HepG2 (cell line): ENCODE results near the gene DQX1. TPM values are rescaled to one million over a fixed set of nuclear protein-coding genes. Genes with fewer than 3 reads are reported as not detected.

Source experiments
- AKAP8 ChIP-seq: sonication (generic); formaldehyde crosslinking; IDR thresholded peaks from 2 replicates; pipeline ENCODE4 v1.5.1; 2020; ENCODE audit warnings: mild to moderate bottlenecking, missing genetic modification reagents
- CEBPB ChIP-seq: IDR thresholded peaks from 2 replicates; pipeline ENCODE4 v1.6.1; 2011; ENCODE audit warnings: low read depth, low read length, improper control_type of control experiment, borderline replicate concordance
- GTF2F1 ChIP-seq: fragments of 150-350 bp; IDR thresholded peaks from 2 replicates; pipeline ENCODE4 v1.6.1; 2014; ENCODE audit warnings: low read length
- HNRNPLL ChIP-seq: fragments of 200-400 bp; formaldehyde crosslinking; IDR thresholded peaks from 2 replicates; pipeline ENCODE4 v1.6.1; 2017; ENCODE audit warnings: mild to moderate bottlenecking, low read depth, low read length; ENCODE audit not compliant: poor library complexity, severe bottlenecking
- HOXA3 ChIP-seq: sonication (generic); formaldehyde crosslinking; IDR thresholded peaks from 2 replicates; pipeline ENCODE4 v1.5.0; 2020; ENCODE audit warnings: missing genetic modification reagents
- KDM5B ChIP-seq: sonication (generic); formaldehyde crosslinking; IDR thresholded peaks from 2 replicates; pipeline ENCODE4 v1.4.0; 2020; ENCODE audit warnings: missing genetic modification reagents, mild to moderate bottlenecking, borderline replicate concordance
- NKX3-1 ChIP-seq: sonication (generic); formaldehyde crosslinking; IDR thresholded peaks from 2 replicates; pipeline ENCODE4 v1.5.0; 2020; ENCODE audit warnings: missing genetic modification reagents
- RBFOX2 ChIP-seq: fragments of 200-400 bp; formaldehyde crosslinking; IDR thresholded peaks from 2 replicates; pipeline ENCODE4 v1.6.1; 2017; ENCODE audit warnings: low read depth, mild to moderate bottlenecking, low read length
- ZBTB14 ChIP-seq: sonication (generic); formaldehyde crosslinking; IDR thresholded peaks from 2 replicates; pipeline ENCODE4 v1.4.0; 2020; ENCODE audit warnings: missing genetic modification reagents
- ZBTB21 ChIP-seq: sonication (generic); formaldehyde crosslinking; IDR thresholded peaks from 2 replicates; pipeline ENCODE4 v1.4.0; 2020; ENCODE audit warnings: missing genetic modification reagents
- ZBTB40 ChIP-seq, 2 experiments: fragments of 450-650 bp in 1 of 2; sonication (generic) in 1 of 2; formaldehyde crosslinking in 1 of 2; IDR thresholded peaks; 2 replicates each; pipeline versions ENCODE4 v1.6.1 to v1.8.0; 2016 to 2022; ENCODE audit warnings: antibody characterized with exemption in 1 of 2, mild to moderate bottlenecking in 1 of 2, missing genetic modification reagents in 1 of 2
- ZNF263 ChIP-seq: sonication (generic); formaldehyde crosslinking; IDR thresholded peaks from 2 replicates; pipeline ENCODE4 v1.4.0; 2020; ENCODE audit warnings: missing genetic modification reagents
- ZNF546 ChIP-seq: sonication (generic); formaldehyde crosslinking; conservative IDR thresholded peaks from 2 replicates; pipeline ENCODE4 v1.8.1; 2023; ENCODE audit warnings: mild to moderate bottlenecking, missing genetic modification reagents
- ZNF552 ChIP-seq: sonication (generic); formaldehyde crosslinking; IDR thresholded peaks from 2 replicates; pipeline ENCODE4 v1.9.0; 2022; ENCODE audit warnings: missing genetic modification reagents, mild to moderate bottlenecking, borderline replicate concordance
- ZNF629 ChIP-seq: sonication (generic); formaldehyde crosslinking; conservative IDR thresholded peaks from 2 replicates; pipeline ENCODE4 v1.5.0; 2020; ENCODE audit warnings: missing genetic modification reagents
- polyA plus RNA-seq, 8 experiments: library from polyadenylated mRNA; depleted of rRNA in 3 of 8; stranded (reverse) in 7 of 8; unstranded in 1 of 8; fragments of >200 nt; fragmentation: Illumina TruSeq in 4 of 8; extraction: Trizol in 4 of 8; gene quantifications; 2 replicates each; pipeline versions ENCODE4 v1.2.1 to v1.2.3, GENCODE V29; 2011 to 2016; ENCODE audit warnings: low read depth in 4 of 8, missing spikeins in 1 of 8, mixed read lengths in 1 of 8; ENCODE audit not compliant: insufficient read depth in 1 of 8
- total RNA-seq, 5 experiments: library from RNA; depleted of rRNA; stranded (reverse); fragments of >200 nt; fragmentation: Illumina TruSeq; extraction: Trizol; gene quantifications; 2 replicates each; pipeline ENCODE4 v1.2.3, GENCODE V29; 2016; ENCODE audit warnings: low read depth in 1 of 5
- TF ChIP-seq, protein P1 (sequence below): sonication (generic); formaldehyde crosslinking; IDR thresholded peaks from 2 replicates; pipeline ENCODE4 v1.5.0; 2020; ENCODE audit warnings: mild to moderate bottlenecking, missing genetic modification reagents

DQX1 gene
- total and polyA plus RNA-seq, 2 of the 13 experiments (the other 11 are each of a cell fraction or from before 2014, with no cell fraction given) = 27.6 to 89.8 TPM

GRCh38 chr2:74548900-74549826 lies 23.1 kb upstream of the DQX1 start (continued):
- TF ChIP-seq ZBTB40 (IDR thresholded peaks at IDR 0.05) (no peak), ZBTB40 (CRISPR knock-in tag; IDR thresholded peaks at IDR 0.05) (0 out of 2 replicates have a peak, but pooled peaks have one; percentile 7), HOXA3 (CRISPR knock-in tag) (peak; percentile 44; the same call in 1 of the 2 replicates), ZBTB14 (CRISPR knock-in tag) (peak; percentile 81), CEBPB (no peak), NKX3-1 (CRISPR knock-in tag) (0 out of 2 replicates have a peak, but pooled peaks have one; percentile 44), HNRNPLL (no peak), ZBTB21 (CRISPR knock-in tag) (no peak), GTF2F1 (no peak), ZNF546 (CRISPR knock-in tag) (peak; percentile 34; the same call in 1 of the 2 replicates), AKAP8 (CRISPR knock-in tag) (0 out of 2 replicates have a peak, but pooled peaks have one; percentile 8), ZNF629 (CRISPR knock-in tag) (no peak), ZNF552 (CRISPR knock-in tag) (no peak), KDM5B (0 out of 2 replicates have a peak, but pooled peaks have one; percentile 18), RBFOX2 (peak; percentile 71), ZNF263 (peak; percentile 94)
- TF ChIP-seq, protein P1, sequence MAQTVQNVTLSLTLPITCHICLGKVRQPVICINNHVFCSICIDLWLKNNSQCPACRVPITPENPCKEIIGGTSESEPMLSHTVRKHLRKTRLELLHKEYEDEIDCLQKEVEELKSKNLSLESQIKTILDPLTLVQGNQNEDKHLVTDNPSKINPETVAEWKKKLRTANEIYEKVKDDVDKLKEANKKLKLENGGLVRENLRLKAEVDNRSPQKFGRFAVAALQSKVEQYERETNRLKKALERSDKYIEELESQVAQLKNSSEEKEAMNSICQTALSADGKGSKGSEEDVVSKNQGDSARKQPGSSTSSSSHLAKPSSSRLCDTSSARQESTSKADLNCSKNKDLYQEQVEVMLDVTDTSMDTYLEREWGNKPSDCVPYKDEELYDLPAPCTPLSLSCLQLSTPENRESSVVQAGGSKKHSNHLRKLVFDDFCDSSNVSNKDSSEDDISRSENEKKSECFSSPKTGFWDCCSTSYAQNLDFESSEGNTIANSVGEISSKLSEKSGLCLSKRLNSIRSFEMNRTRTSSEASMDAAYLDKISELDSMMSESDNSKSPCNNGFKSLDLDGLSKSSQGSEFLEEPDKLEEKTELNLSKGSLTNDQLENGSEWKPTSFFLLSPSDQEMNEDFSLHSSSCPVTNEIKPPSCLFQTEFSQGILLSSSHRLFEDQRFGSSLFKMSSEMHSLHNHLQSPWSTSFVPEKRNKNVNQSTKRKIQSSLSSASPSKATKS (CRISPR knock-in tag) = no peak
